HG02852 (cell line): ENCODE results near the gene F2RL3.

ENCODE experiments used
- ATAC-seq: cut with Tn5 transposase; IDR thresholded peaks from one replicate; pipeline ENCODE4 v1.9.1; 2021; ENCODE audit warnings: mild to moderate bottlenecking, moderate library complexity; ENCODE audit not compliant: unreplicated experiment

Gene F2RL3

GRCh38 chr19:16888629-16889365 is at the start of gene F2RL3:
TSS of gene F2RL3 (plus strand) at chr19:16888999. CDS start at chr19:16889190, 191 bp downstream.
- ATAC-seq, result no peak

- no peak for ATAC-seq
Observed at GRCh38 chr19:16841391-16841926, 47.3 kb upstream of the F2RL3 start.

GRCh38 chr19:16846901-16847300 is 41.9 kb upstream of the F2RL3 start:
- no peak for ATAC-seq

GRCh38 chr19:16847430-16847829 is 41.4 kb upstream of the F2RL3 start:
- ATAC-seq, result no peak

- no peak for ATAC-seq
Observed at GRCh38 chr19:16849168-16849567, 39.6 kb upstream of the F2RL3 start.

GRCh38 chr19:16850133-16850532 is 38.7 kb upstream of the F2RL3 start:
- no peak for ATAC-seq

- ATAC-seq, result no peak
Observed at GRCh38 chr19:16851031-16851712, 37.6 kb upstream of the F2RL3 start.

- ATAC-seq, result no peak
Observed at GRCh38 chr19:16853066-16853465, 35.7 kb upstream of the F2RL3 start.

GRCh38 chr19:16856091-16856490 is 32.7 kb upstream of the F2RL3 start:
- no peak for ATAC-seq

GRCh38 chr19:16859626-16860025 is 29.2 kb upstream of the F2RL3 start:
- ATAC-seq, result no peak

- ATAC-seq, result no peak
Observed at GRCh38 chr19:16860118-16860517, 28.7 kb upstream of the F2RL3 start.

GRCh38 chr19:16861011-16861410 is 27.8 kb upstream of the F2RL3 start:
- ATAC-seq, result no peak

- ATAC-seq, result no peak
Observed at GRCh38 chr19:16861834-16862233, 27.0 kb upstream of the F2RL3 start.

- ATAC-seq, result no peak
Observed at GRCh38 chr19:16862826-16863415, 25.9 kb upstream of the F2RL3 start.

GRCh38 chr19:16867211-16867610 is 21.6 kb upstream of the F2RL3 start:
- no peak for ATAC-seq

GRCh38 chr19:16868423-16869130 is 20.2 kb upstream of the F2RL3 start:
- ATAC-seq, result no peak

GRCh38 chr19:16869331-16869972 is 19.3 kb upstream of the F2RL3 start:
- no peak for ATAC-seq

GRCh38 chr19:16871871-16872270 is 16.9 kb upstream of the F2RL3 start:
- ATAC-seq, result no peak

GRCh38 chr19:16872728-16873127 is 16.1 kb upstream of the F2RL3 start:
- ATAC-seq, result no peak

- ATAC-seq, result no peak
Observed at GRCh38 chr19:16873594-16873993, 15.2 kb upstream of the F2RL3 start.
